Transverse colon (tissue), 4 donors: ENCODE data around the gene INTS6L. TPM values are rescaled to one million over a fixed set of nuclear protein-coding genes. Genes with fewer than 3 reads are reported as not detected.

Source experiments
- DNase-seq: peaks from one replicate; pipeline ENCODE4 v3.0.0-alpha.2; 2019
- H3K27ac ChIP-seq, 4 donors: fragments of 200-600 bp; sonication (generic); 2 replicates each; pipeline ENCODE4 v1.5.1; 2016 to 2018; ENCODE audit warnings: inconsistent platforms in 4 of 4
- H3K27me3 ChIP-seq: fragments of 200-600 bp; sonication (generic); 2 replicates; pipeline ENCODE4 v1.5.1; 2017; ENCODE audit warnings: inconsistent platforms
- H3K36me3 ChIP-seq, 4 donors: fragments of 200-600 bp; sonication (generic); 2 replicates each; pipeline ENCODE4 v1.5.1; 2017 to 2019; ENCODE audit warnings: inconsistent platforms in 4 of 4
- H3K4me1 ChIP-seq, 4 donors: fragments of 200-600 bp; sonication (generic); 2 replicates each; pipeline ENCODE4 v1.5.1; 2017 to 2020; ENCODE audit warnings: inconsistent platforms in 4 of 4
- H3K4me3 ChIP-seq, 4 donors: fragments of 200-600 bp; sonication (generic); 1 replicate in 1 of 4; 2 replicates in 3 of 4; pipeline versions ENCODE4 v1.5.1 to v1.6.1; 2017 to 2019; ENCODE audit warnings: inconsistent platforms in 4 of 4
- H3K9me3 ChIP-seq, 2 donors: fragments of 200-600 bp; sonication (generic); 2 replicates each; pipeline ENCODE4 v1.5.1; 2017 to 2019; ENCODE audit warnings: inconsistent platforms in 2 of 2
- CTCF ChIP-seq, 5 experiments: fragments of 200-600 bp in 3 of 5; fragments of 450-650 bp in 2 of 5; sonication (generic) in 3 of 5; IDR thresholded peaks; 1 replicate in 2 of 5; 2 replicates in 3 of 5; pipeline ENCODE4 v1.5.1; 2016 to 2017; ENCODE audit warnings: antibody characterized with exemption in 5 of 5, inconsistent platforms in 3 of 5, mild to moderate bottlenecking in 2 of 5, moderate library complexity in 1 of 5
- EP300 ChIP-seq: sonication (generic); formaldehyde crosslinking; IDR thresholded peaks from one replicate; pipeline ENCODE4 v1.6.1; 2017; ENCODE audit warnings: antibody characterized with exemption, low read depth
- POLR2A ChIP-seq: fragments of 450-650 bp; IDR thresholded peaks from one replicate; pipeline ENCODE4 v1.6.1; 2016; ENCODE audit warnings: antibody characterized with exemption, mild to moderate bottlenecking, moderate library complexity
- POLR2AphosphoS5 ChIP-seq, 3 donors: sonication (generic); formaldehyde crosslinking; IDR thresholded peaks; one replicate each; pipeline ENCODE4 v1.6.1; 2016; ENCODE audit warnings: antibody characterized with exemption in 3 of 3
- WGBS, 2 donors: methylation state at CpG; one replicate each; pipeline ENCODE4 v1.1.5; 2018; ENCODE audit warnings: low coverage in 1 of 2; 5-methylcytosine and 5-hydroxymethylcytosine counted together
- in situ Hi-C, 4 donors: fragments of 200-750 bp; cut with MboI; loops; one replicate each; pipeline versions ENCODE4 v1.15.0 to v1.15.1; 2017; ENCODE audit warnings: low sequenced_read_pairs in 3 of 4, low pct_ligation_motif_present in 1 of 4, low pct_unique_long_range_greater_than_20kb in 1 of 4
- intact Hi-C: fragments of 100-400 bp; cut with DNase I; formaldehyde crosslinking; loops from one replicate; pipeline ENCODE4 v1.15.1; 2023; ENCODE audit warnings: low total_unique reads
- total RNA-seq, 4 donors: library from RNA; depleted of rRNA; stranded (reverse); fragments of >200 nt; gene quantifications; one replicate each; pipeline ENCODE4 v1.1.0, GENCODE V29; 2016

Gene INTS6L
- total RNA-seq, 4 donors from 2014 or later = 23.5 to 195 (median 44.4) TPM

- Histone ChIP-seq H3K36me3 (no peaks in the 10 kb centered on the region), H3K4me1 (peaks cover 0 to 4% (median 0%) of the 10 kb centered on the region in 4 donors), H3K27me3 (no peaks in the 10 kb centered on the region), H3K9me3 (no peaks in the 10 kb centered on the region), H3K27ac (no peak overlapping the region), H3K4me3 (no peak overlapping the region)
- TF ChIP-seq POLR2AphosphoS5 (IDR thresholded peaks at IDR 0.05) (no peak), EP300 (no peak), POLR2A (no peak), CTCF (IDR thresholded peaks at IDR 0.05) (no peak)
- in situ Hi-C loops (no loop called here), intact Hi-C loops (no loop called here)
- WGBS, 2 donors = 65% methylated on average over 1 of the region's 1 CpG; no CpG with 5 or more reads in 1 of the 2 donors
- DNase-seq = no peak
Observed at GRCh38 chrX:135516376-135516775, 4.1 kb upstream of the INTS6L start.

- no peak overlapping the region for H3K27ac ChIP-seq
- TF ChIP-seq EP300 (no peak), POLR2AphosphoS5 (IDR thresholded peaks at IDR 0.05) (no peak), CTCF (IDR thresholded peaks at IDR 0.05) (no peak), POLR2A (no peak)
- intact Hi-C loops (no loop called here), in situ Hi-C loops (no loop called here)
- H3K4me1 ChIP-seq = peaks cover 0 to 13% (median 0%) of the 10 kb centered on the region in 4 donors
- DNase-seq = no peak
- no peaks in the 10 kb centered on the region for H3K27me3 ChIP-seq
- H3K9me3 ChIP-seq = no peaks in the 10 kb centered on the region
- no peaks in the 10 kb centered on the region for H3K36me3 ChIP-seq
- WGBS, 2 donors = 59% methylated on average over 1 of the region's 1 CpG; no CpG with 5 or more reads in 1 of the 2 donors
- H3K4me3 ChIP-seq = no peak overlapping the region
Observed at GRCh38 chrX:135518161-135518560, 2.3 kb upstream of the INTS6L start.

GRCh38 chrX:135520022-135520552, 373 bp upstream of the INTS6L start:
- Histone ChIP-seq H3K36me3 (no peaks in the 10 kb centered on the region), H3K4me1 (peaks cover 0 to 21% (median 0%) of the 10 kb centered on the region in 4 donors), H3K27ac (peak overlapping the region; percentile 91 to 98 (median 97)), H3K9me3 (no peaks in the 10 kb centered on the region), H3K4me3 (peak overlapping the region; percentile 2 to 87 (median 68)), H3K27me3 (no peaks in the 10 kb centered on the region)
- intact Hi-C loops = no loop called here
- WGBS, 2 donors = 2 to 40% methylated on average over 7 to 12 of the region's 12 CpGs
- no peak for DNase-seq
- in situ Hi-C loops = no loop called here
- TF ChIP-seq EP300 = no peak
- no peak for TF ChIP-seq POLR2A
- no peak for TF ChIP-seq CTCF (IDR thresholded peaks at IDR 0.05)
- TF ChIP-seq POLR2AphosphoS5 (IDR thresholded peaks at IDR 0.05) = no peak

GRCh38 chrX:135521405-135522131, 1.1 kb downstream of the INTS6L start:
- in situ Hi-C loops (no loop called here), intact Hi-C loops (no loop called here)

More at GRCh38 chrX:135521405-135522131, 1.1 kb downstream of the INTS6L start:
- WGBS, 2 donors = 0 to 53% methylated on average over 1 to 72 of the region's 73 CpGs
- peak overlapping the region; percentile 91 to 98 (median 97) for H3K27ac ChIP-seq
- peak; percentile 88 for DNase-seq
- H3K4me3 ChIP-seq = peak overlapping the region; percentile 50 to 87 (median 77)
- H3K4me1 ChIP-seq = peaks cover 0 to 26% (median 0%) of the 10 kb centered on the region in 4 donors
- H3K27me3 ChIP-seq = no peaks in the 10 kb centered on the region
- H3K9me3 ChIP-seq = no peaks in the 10 kb centered on the region
- TF ChIP-seq POLR2A (peak; percentile 85), EP300 (no peak), CTCF (IDR thresholded peaks at IDR 0.05) (no peak), POLR2AphosphoS5 (IDR thresholded peaks at IDR 0.05) (peak; percentile 82 to 89 (median 88))
- no peaks in the 10 kb centered on the region for H3K36me3 ChIP-seq
